Adipocyte (in vitro differentiated cells): ENCODE measurements around the gene HOXD10.
A peak's percentile ranks its signal among the peaks of the same experiment; 100 is the strongest.

Experiments
- DNase-seq: peaks from one replicate; pipeline ENCODE4 v3.0.0-alpha.2; 2015; ENCODE audit warnings: low read depth
- H3K27me3 ChIP-seq: replicated peaks from 2 replicates; pipeline ENCODE4 v1.7.0; 2013; ENCODE audit warnings: mild to moderate bottlenecking, low read length, moderate library complexity; ENCODE audit not compliant: control insufficient read depth, insufficient read depth
- H3K36me3 ChIP-seq: 2 replicates; pipeline ENCODE4 v1.7.0; 2013; ENCODE audit warnings: low read length, mild to moderate bottlenecking, moderate library complexity; ENCODE audit not compliant: control insufficient read depth, insufficient read depth, severe bottlenecking
- H3K4me1 ChIP-seq: 2 replicates; pipeline ENCODE4 v1.7.0; 2013; ENCODE audit warnings: mild to moderate bottlenecking, low read length, moderate library complexity; ENCODE audit not compliant: control insufficient read depth, insufficient read depth
- H3K4me3 ChIP-seq: 2 replicates; pipeline ENCODE4 v1.7.0; 2013; ENCODE audit warnings: mild to moderate bottlenecking, low read length, moderate library complexity
- H3K9ac ChIP-seq: 2 replicates; pipeline ENCODE4 v1.7.0; 2013; ENCODE audit warnings: mild to moderate bottlenecking, low read length, moderate library complexity
- H3K9me3 ChIP-seq: 2 replicates; pipeline ENCODE4 v1.7.0; 2013; ENCODE audit warnings: mild to moderate bottlenecking, low read length, moderate library complexity; ENCODE audit not compliant: control insufficient read depth

Gene HOXD10

DNA sequence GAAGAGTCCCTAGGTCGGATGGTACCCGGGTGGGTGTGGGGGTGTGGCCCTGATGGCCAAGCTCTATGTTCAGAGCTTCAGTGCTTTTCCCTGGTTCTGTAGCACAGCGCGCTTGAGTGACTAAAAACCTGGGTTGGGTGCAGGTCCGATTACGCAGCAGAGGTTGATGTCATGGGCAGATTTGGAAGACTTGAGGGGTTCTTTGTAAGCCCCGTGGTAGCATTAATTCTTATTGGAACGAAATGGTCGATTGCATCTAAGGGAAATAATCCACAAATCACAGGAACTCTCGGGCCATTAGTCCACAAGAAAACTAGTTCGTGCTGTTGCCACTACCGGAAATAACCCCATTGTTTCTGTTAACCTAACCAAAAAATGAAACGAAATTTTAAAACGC, 21.9 kb downstream of the HOXD10 start:
- Histone ChIP-seq H3K9me3 (no peaks in the 10 kb centered on the region), H3K27me3 (no peaks in the 10 kb centered on the region), H3K9ac (peak overlapping the region; percentile 96), H3K4me1 (peaks cover 48% of the 10 kb centered on the region), H3K4me3 (peak overlapping the region; percentile 86), H3K36me3 (no peaks in the 10 kb centered on the region)
- no peak for DNase-seq

DNA sequence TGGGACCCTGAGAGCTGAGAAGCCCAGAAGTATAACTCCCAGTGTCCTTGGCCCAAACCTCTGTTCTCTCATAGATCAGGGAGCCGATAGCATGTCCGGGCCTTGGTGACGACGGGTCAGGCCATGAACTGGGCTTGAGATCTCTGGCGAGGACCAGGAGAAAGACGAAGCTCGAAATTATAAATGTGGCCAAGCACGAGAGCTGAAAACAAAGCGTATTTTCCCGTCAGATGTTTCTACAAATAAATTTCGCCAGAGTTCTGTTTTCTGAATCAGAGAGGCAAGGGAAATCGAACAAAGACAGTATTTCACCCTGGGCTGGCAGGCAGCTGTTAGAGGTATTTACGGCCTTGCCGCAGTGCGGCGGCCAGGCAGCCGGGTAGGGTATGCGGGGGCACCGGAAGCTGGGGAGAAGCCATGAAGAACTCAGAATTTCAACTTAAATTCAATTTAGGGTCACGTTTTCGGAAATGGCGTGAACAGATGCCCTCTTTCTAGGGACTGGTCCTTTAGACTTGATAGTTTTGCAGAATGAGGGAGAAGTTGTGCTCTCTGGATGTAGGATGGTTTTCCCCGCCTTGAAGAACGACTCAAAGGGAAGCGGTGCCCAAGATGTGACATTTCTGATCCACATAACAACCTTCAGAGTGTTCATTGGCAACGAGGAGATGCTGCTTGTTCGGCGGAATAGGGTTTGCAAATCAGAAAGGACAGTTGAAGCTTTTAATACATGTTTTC, 22.5 kb downstream of the HOXD10 start:
- peaks cover 47% of the 10 kb centered on the region for H3K4me1 ChIP-seq
- H3K9ac ChIP-seq: peak overlapping the region; percentile 96
- no peaks in the 10 kb centered on the region for H3K9me3 ChIP-seq
- DNase-seq: no peak
- peak overlapping the region; percentile 86 for H3K4me3 ChIP-seq
- no peaks in the 10 kb centered on the region for H3K36me3 ChIP-seq
- no peaks in the 10 kb centered on the region for H3K27me3 ChIP-seq

DNA sequence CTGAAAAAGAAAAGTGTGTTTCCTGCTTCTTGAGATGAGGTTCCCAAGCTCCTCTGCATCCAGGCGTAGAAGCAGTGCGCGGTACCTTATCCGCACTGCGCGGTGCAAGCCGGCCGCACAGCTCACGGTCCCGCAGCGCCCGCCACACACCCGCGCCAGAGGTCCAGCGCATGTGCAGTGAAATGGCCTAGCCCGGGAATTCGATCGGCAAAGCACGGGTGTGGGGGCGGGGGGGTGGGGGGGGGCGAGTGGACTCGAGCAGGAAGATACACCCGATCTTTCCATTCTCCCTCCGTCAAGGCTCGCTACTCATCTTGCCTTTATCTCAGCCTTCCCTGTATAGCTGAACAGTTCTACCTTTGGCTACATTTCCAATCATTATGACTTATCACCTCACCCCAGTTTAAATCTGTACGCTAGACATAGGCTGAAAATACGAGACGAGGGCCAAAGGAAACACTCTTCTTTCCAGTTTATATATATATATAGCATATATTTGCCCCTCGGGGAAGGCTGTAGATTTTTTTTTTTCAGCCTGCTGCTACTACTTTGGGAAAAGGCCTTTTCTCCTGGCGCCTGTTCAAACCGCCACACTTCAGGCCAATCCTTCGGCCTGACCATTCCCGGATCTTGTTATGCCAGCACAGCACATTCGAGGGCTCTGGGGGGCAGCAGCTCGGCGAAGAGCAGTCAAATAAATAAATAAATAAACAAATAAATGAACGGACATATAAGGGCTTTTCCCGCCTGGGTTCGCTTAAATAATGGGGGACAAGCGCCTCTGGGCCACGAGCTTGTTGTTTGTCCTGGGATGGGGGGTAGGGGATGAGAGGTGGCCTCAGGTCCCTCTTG, 23.3 kb downstream of the HOXD10 start:
- Histone ChIP-seq H3K9ac (peak overlapping the region; percentile 96), H3K36me3 (no peaks in the 10 kb centered on the region), H3K9me3 (no peaks in the 10 kb centered on the region), H3K4me3 (peak overlapping the region; percentile 86), H3K27me3 (no peaks in the 10 kb centered on the region), H3K4me1 (peaks cover 45% of the 10 kb centered on the region)
- DNase-seq: no peak

DNA sequence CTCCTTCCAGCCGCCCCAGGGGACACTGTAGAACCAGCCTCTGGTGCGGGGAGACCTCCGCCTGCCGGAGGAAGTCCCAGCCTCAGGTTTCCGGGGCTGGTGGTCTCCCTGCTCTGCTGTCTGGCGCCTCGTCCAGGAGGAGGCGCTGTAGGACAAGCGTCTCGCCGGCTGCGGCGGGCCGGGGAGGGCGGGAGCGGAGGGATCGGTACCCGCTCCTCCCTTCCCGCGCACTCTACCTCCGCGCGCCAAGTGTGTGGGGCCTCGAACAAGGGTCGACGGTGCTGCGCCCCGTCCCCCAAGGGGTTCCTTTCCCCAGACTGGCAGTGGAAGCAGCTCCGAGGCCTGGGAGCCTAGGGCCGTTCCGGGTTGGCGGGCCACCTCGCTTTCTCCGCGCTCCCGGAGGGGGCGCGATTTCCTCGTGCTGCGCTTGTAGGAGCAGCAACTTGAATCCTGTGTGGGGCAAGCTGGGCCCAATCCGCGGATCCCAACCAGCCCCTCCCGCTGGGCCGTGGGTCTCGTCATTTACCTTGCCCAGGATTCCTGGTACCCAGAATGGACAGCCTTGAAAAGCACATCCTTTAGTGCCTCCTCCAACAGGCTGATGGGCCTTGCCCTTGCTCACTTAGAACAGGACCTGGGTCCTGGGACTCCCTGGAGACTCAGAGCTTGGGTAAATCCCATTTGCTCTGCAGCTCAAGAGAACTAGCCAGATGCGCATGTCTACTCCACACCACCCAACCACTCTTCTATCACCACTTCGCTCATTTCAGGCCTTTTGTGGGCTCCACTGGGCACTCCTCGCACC, 24.1 kb downstream of the HOXD10 start:
- Histone ChIP-seq H3K9ac (peak overlapping the region; percentile 79), H3K4me1 (peaks cover 37% of the 10 kb centered on the region), H3K4me3 (peak overlapping the region; percentile 83), H3K9me3 (no peaks in the 10 kb centered on the region), H3K27me3 (no peaks in the 10 kb centered on the region), H3K36me3 (no peaks in the 10 kb centered on the region)
- DNase-seq: peak; percentile 78

DNA sequence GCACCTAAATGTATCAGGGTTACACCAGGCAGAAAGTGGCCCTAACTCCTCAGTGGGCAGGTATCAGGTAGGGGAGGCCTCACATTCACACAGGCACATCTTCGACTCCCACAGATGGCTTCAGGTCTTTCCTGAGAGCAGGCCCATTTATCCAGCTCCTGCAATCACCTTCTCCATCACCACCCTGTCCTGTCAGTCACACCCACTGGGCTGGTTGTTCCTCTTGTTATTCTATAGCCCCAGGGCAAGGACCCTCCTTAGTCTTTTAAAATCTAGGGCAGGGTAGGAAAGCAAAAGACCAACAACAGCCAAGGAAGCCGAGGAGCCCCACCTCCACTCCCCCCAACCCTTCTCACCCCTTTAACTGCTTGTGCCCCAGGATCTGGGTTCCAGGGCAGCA, 25.7 kb downstream of the HOXD10 start:
- Histone ChIP-seq H3K36me3 (no peaks in the 10 kb centered on the region), H3K4me3 (no peak overlapping the region)
- no peak for DNase-seq

DNA sequence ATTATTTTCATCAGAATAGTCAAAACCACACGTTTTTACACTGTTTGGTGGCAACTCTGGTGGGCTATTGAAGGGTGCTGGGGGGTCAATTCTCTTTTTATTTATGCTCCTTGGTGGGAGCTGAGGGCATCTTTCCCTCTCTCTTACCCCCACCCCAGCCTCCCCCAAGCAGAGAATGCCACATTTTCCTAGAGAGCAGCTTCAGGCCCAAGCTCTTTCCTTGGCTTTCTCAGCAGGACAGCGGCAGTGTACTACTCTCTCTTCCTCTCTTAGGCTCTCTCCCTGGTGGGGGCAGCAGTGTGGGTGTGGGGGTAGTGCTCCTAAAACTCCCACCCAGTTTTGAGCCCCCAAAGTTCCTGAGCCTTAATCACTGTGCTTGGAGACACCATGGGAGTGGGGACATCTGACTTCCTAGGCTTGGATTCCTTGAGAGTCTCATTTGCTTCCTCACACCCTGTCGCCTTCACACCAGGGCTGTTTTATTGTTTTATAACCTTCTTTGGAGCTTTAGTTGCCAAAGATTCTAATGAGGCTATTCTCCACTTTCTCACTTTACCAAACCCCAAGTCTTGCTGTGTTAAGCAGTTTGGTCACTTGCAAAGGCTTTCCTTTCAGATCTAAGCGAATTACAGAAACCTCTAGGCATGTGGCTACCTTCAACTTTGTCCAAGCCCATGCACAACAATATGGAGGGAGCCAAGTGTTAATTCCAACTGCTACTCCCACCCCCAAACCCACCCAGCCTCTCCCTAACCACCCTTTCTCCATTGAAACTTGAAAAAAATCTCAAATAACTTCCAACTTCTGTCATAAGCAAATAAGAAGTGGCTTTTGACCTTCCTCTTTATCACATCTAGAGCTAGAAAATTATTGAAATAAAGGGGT, 28.7 kb downstream of the HOXD10 start:
- H3K27me3 ChIP-seq: no peaks in the 10 kb centered on the region
- DNase-seq: no peak
- H3K9me3 ChIP-seq: no peaks in the 10 kb centered on the region
- H3K4me1 ChIP-seq: peaks cover 9% of the 10 kb centered on the region
- H3K4me3 ChIP-seq: no peak overlapping the region
- peaks cover 3% of the 10 kb centered on the region for H3K36me3 ChIP-seq
- H3K9ac ChIP-seq: no peak overlapping the region

More for the DNA sequence above, 25.7 kb downstream of the HOXD10 start:
- H3K9ac ChIP-seq: no peak overlapping the region
- H3K4me1 ChIP-seq: peaks cover 35% of the 10 kb centered on the region
- H3K27me3 ChIP-seq: no peaks in the 10 kb centered on the region
- no peaks in the 10 kb centered on the region for H3K9me3 ChIP-seq

DNA sequence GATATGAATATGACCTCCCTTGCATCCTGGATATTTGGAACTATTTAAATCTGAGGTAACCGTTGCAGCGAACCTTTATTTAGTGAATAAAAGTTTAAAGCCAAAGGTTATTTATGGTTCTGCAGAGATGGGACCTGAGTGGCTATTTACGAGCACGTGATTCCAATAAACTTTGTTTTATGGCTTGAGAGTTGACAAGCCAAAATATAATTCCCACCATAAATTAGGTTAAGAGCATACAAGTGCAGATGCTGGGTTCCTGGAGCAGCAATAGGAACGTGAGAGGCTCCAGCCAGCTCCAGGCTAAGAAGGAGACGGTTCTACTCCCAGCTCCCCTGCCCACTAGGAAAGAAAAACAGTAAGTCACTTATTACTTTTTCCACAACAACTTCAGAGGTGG, 29.5 kb downstream of the HOXD10 start:
- Histone ChIP-seq H3K4me3 (no peak overlapping the region), H3K36me3 (peaks cover 8% of the 10 kb centered on the region), H3K27me3 (no peaks in the 10 kb centered on the region), H3K9me3 (no peaks in the 10 kb centered on the region), H3K4me1 (peaks cover 8% of the 10 kb centered on the region), H3K9ac (no peak overlapping the region)
- no peak for DNase-seq

DNA sequence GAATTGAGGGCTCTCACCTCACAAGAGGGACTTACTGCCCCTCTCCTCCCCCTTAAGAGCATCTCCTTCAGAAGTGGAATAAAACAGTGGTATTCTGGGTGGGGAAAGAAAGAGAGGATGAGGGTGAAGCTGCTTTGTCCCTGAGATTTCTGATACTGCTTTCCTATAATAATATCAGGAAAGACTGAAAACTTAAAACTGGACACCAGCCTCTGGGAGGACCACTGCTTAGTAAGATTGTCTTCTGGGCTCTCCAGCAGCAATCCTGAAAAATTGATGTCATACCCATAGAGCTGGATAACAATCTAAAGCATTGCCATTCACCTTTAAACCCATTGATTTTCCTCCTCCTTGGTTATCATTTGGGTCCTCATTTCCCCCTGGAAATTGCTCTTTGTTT, 30.1 kb downstream of the HOXD10 start:
- DNase-seq: no peak
- Histone ChIP-seq H3K4me1 (peaks cover 8% of the 10 kb centered on the region), H3K9me3 (no peaks in the 10 kb centered on the region), H3K4me3 (no peak overlapping the region), H3K27me3 (no peaks in the 10 kb centered on the region), H3K36me3 (peaks cover 8% of the 10 kb centered on the region), H3K9ac (no peak overlapping the region)

DNA sequence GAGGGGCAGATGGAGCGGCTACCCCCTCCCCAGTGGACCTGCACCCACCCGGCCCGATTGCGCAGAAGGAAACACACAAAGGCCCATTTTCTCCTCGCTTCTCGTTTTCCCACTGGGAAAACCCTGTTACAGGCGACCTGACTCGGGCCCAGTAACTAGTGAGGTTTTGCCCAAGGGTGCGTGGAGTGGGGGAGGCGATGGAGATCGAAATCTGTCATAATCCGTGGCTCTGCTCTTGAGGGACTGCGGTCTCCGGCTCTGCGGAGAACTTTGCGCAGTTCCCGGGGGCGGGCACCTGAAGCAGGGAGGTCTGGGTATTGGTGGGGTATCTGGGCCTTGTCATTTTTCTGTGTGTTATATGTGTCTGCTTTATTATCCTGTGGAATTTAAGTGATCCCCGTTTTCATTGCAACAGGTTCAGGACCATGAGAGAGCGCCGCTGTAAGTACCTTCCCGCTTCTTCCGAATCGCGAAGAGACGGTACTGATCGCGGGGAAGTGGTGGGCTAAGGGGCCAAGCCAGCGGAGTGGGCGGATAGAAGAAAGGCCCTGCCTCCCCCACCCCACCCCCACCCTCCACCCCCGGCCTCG, 30.7 kb downstream of the HOXD10 start:
- no peak for DNase-seq

DNA sequence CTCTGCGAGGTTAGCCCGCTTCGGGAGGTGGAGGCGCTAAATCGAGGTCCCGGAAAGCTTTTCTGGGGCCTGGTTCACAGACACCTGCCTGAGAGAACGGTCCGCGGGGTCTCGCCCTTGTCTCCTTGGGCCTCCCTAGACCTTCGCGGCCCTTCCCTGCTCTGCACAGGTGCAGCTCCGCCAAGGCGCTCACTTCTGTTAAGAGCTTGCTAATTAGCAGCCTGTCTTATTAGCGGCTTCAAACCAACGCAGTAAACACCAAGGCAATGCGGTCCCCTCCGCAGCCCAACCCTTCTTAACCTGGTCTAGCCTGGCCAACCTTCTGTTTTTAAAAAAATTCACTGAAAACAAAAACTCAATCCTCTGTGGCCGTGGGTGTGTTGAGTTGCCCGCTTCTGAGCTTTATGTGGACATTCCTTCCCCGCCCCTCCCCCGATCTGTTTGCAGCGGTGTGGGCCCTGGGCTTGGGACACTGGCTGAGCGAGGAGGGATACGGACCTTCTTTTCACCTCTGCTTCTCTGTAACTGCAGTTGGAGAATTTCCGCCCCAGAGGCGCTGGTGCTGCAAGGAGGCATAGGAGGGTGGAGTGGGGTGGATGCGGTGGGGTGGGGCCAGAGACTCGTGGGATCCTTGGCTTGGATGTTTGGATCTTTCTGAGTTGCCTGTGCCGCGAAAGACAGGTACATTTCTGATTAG, 31.4 kb downstream of the HOXD10 start:
- Histone ChIP-seq H3K27me3 (no peaks in the 10 kb centered on the region), H3K4me1 (peaks cover 6% of the 10 kb centered on the region), H3K4me3 (no peak overlapping the region), H3K36me3 (peaks cover 8% of the 10 kb centered on the region), H3K9me3 (no peaks in the 10 kb centered on the region), H3K9ac (no peak overlapping the region)
- no peak for DNase-seq

More for the DNA sequence above, 30.7 kb downstream of the HOXD10 start:
- peaks cover 8% of the 10 kb centered on the region for H3K36me3 ChIP-seq
- no peaks in the 10 kb centered on the region for H3K9me3 ChIP-seq
- H3K9ac ChIP-seq: no peak overlapping the region
- H3K4me3 ChIP-seq: no peak overlapping the region
- H3K27me3 ChIP-seq: no peaks in the 10 kb centered on the region
- peaks cover 8% of the 10 kb centered on the region for H3K4me1 ChIP-seq
